PC-3 (cell line): Measurements from ENCODE around the gene DIP2C.

Experiments used
- CTCF ChIP-seq: fragments of 300-600 bp; sonication (generic); conservative IDR thresholded peaks from 2 replicates; pipeline ENCODE4 v1.5.1; 2017; ENCODE audit warnings: antibody characterized with exemption, low read depth, mild to moderate bottlenecking, low read length
- EZH2 ChIP-seq: fragments of 300-600 bp; sonication (generic); IDR thresholded peaks from one replicate; pipeline ENCODE4 v1.6.1; 2017; ENCODE audit warnings: antibody characterized with exemption, mild to moderate bottlenecking, low read length; ENCODE audit not compliant: unreplicated experiment

- TF ChIP-seq CTCF (no peak), EZH2 (no peak)
These were observed 341.0 kb downstream of the DIP2C start for GRCh38 chr10:348456-348855.
